ENCODE results near the gene RANBP17. TPM values are rescaled to one million over a fixed set of nuclear protein-coding genes. Genes with fewer than 3 reads are reported as not detected.

Gene RANBP17
- total and polyA plus RNA-seq, 9 of the 15 experiments (the other 6 are each of a cell fraction or from before 2014, with no cell fraction given) = not detected

DNA sequence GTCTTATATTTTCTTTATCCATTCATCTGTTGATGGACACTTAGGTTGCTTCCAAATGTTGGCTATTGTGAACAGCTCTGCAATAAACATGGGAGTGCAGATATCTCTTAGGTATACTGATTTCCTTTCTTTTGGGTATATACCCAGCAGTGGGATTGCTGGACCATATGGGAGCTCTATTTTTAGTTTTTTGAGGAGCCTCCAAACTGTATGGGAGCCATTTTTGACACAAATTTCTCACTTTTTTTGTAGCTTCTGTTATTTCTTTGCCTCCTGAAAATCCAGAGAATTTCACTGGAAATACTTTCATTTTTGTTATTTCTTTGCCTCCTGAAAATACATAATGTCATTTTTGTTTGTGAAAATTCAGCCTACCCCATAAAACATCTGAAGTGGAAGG, 15.0 kb upstream of the RANBP17 start:
- ATAC-seq (no peak), DNase-seq (ENCODE audit: extremely low read depth in 1 of 4, low spot score in 3 of 4) (no peak), FAIRE-seq (no peak)
- Histone ChIP-seq H2AFZ (ENCODE audit: low read depth, low read length) (no peak overlapping the region), H3K27me3 (ENCODE audit: control insufficient read depth in 2 of 2, insufficient read depth in 2 of 2, low read length in 2 of 2) (no peaks in the 10 kb centered on the region), H3K9me1 (ENCODE audit: control insufficient read depth, insufficient read depth, low read length) (no peaks in the 10 kb centered on the region), H3K4me1 (replicated peaks in 1 of 2; ENCODE audit: control insufficient read depth in 2 of 2, insufficient read depth in 2 of 2, low read length in 2 of 2) (no peaks in the 10 kb centered on the region), H3K79me2 (ENCODE audit: control insufficient read depth, insufficient read depth, low read length) (no peaks in the 10 kb centered on the region), H4K20me1 (replicated peaks; ENCODE audit: control insufficient read depth, insufficient read depth, low read length) (no peaks in the 10 kb centered on the region), H3K36me3 (ENCODE audit: control insufficient read depth, insufficient read depth, low read length) (no peaks in the 10 kb centered on the region), H3K9ac (ENCODE audit: insufficient read depth in 1 of 2, low read depth in 2 of 2, low read length in 2 of 2) (no peak overlapping the region), H3K4me2 (ENCODE audit: insufficient read depth, low read length) (no peak overlapping the region), H3K27ac (ENCODE audit: extremely low read depth, low read depth, low read length) (no peak overlapping the region), H3K9me3 (replicated peaks; ENCODE audit: control insufficient read depth, insufficient read depth, low read depth, low read length) (no peaks in the 10 kb centered on the region), H3K4me3 (no peak overlapping the region)
- no TSS peak for BruUV-seq (replicated peaks)
- intact Hi-C loops (cut with micrococcal nuclease) (no loop called here), in situ Hi-C loops (cut with MboI) (no loop called here)
- TF ChIP-seq, protein P1, sequence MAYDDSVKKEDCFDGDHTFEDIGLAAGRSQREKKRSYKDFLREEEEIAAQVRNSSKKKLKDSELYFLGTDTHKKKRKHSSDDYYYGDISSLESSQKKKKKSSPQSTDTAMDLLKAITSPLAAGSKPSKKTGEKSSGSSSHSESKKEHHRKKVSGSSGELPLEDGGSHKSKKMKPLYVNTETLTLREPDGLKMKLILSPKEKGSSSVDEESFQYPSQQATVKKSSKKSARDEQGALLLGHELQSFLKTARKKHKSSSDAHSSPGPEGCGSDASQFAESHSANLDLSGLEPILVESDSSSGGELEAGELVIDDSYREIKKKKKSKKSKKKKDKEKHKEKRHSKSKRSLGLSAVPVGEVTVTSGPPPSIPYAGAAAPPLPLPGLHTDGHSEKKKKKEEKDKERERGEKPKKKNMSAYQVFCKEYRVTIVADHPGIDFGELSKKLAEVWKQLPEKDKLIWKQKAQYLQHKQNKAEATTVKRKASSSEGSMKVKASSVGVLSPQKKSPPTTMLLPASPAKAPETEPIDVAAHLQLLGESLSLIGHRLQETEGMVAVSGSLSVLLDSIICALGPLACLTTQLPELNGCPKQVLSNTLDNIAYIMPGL (CRISPR knock-in tag; IDR thresholded peaks at IDR 0.05) = no peak
- TF ChIP-seq TCF7L2 (IDR thresholded peaks at IDR 0.05; ENCODE audit: low read depth, low read length) (no peak), EHMT2 (IDR thresholded peaks at IDR 0.05) (no peak), RBM39 (optimal IDR thresholded peaks at IDR 0.05; ENCODE audit: low read depth, low read length) (no peak), TAF9B (IDR thresholded peaks at IDR 0.05; ENCODE audit: partially characterized antibody) (no peak), RAD21 (CRISPR knock-in tag; conservative IDR thresholded peaks at IDR 0.05 in 1 of 2, IDR thresholded peaks at IDR 0.05 in 1 of 2) (no peak), FOXP1 (CRISPR knock-in tag; IDR thresholded peaks at IDR 0.05) (no peak), CSDE1 (IDR thresholded peaks at IDR 0.05) (no peak), SAFB (IDR thresholded peaks at IDR 0.05; ENCODE audit: borderline replicate concordance, low read depth, low read length) (no peak), ZBTB9 (CRISPR knock-in tag; IDR thresholded peaks at IDR 0.05) (no peak)
- TF ChIP-seq, protein P2, sequence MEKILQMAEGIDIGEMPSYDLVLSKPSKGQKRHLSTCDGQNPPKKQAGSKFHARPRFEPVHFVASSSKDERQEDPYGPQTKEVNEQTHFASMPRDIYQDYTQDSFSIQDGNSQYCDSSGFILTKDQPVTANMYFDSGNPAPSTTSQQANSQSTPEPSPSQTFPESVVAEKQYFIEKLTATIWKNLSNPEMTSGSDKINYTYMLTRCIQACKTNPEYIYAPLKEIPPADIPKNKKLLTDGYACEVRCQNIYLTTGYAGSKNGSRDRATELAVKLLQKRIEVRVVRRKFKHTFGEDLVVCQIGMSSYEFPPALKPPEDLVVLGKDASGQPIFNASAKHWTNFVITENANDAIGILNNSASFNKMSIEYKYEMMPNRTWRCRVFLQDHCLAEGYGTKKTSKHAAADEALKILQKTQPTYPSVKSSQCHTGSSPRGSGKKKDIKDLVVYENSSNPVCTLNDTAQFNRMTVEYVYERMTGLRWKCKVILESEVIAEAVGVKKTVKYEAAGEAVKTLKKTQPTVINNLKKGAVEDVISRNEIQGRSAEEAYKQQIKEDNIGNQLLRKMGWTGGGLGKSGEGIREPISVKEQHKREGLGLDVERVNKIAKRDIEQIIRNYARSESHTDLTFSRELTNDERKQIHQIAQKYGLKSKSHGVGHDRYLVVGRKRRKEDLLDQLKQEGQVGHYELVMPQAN (IDR thresholded peaks at IDR 0.05; ENCODE audit: borderline replicate concordance) = no peak
- ChIA-PET POLR2A (no interaction called here), CTCF (ENCODE audit: low intra/inter-chr PET ratio) (no interaction called here)

Data from K562 (cell line).